CD4-positive, CD25-positive, alpha-beta regulatory T cell (primary cell): ENCODE measurements around the gene NACC1. TPM values are rescaled to one million over a fixed set of nuclear protein-coding genes. Genes with fewer than 3 reads are reported as not detected.

Experiments used
- ATAC-seq, 2 donors: fragments of 150-1000 bp; cut with Tn5 transposase; one replicate each; pipeline ENCODE4 v1.10.0; 2021; ENCODE audit warnings: low read depth in 2 of 2, moderate number of reproducible peaks in 2 of 2, moderate library complexity in 1 of 2
- DNase-seq, 3 donors: peaks; one replicate each; pipeline versions ENCODE4 v3.0.0 to v3.0.0-alpha.2; 2012 to 2022; ENCODE audit warnings: mixed read lengths in 1 of 3
- H3K27ac ChIP-seq: one replicate; pipeline ENCODE4 v1.7.0; 2013; ENCODE audit warnings: mild to moderate bottlenecking, low read length; ENCODE audit not compliant: insufficient read depth, poor library complexity, severe bottlenecking
- H3K27me3 ChIP-seq: one replicate; pipeline ENCODE4 v1.7.0; 2013; ENCODE audit warnings: low read length; ENCODE audit not compliant: control insufficient read depth, insufficient read depth
- H3K36me3 ChIP-seq: one replicate; pipeline ENCODE4 v1.7.0; 2013; ENCODE audit warnings: mild to moderate bottlenecking, low read length, moderate library complexity; ENCODE audit not compliant: control insufficient read depth, insufficient read depth
- H3K4me1 ChIP-seq: 2 replicates; pipeline ENCODE4 v1.7.0; 2013; ENCODE audit warnings: mild to moderate bottlenecking, low read length; ENCODE audit not compliant: insufficient read depth, control insufficient read depth, poor library complexity, severe bottlenecking
- H3K4me3 ChIP-seq: one replicate; pipeline ENCODE4 v1.7.0; 2013; ENCODE audit warnings: low read depth, mild to moderate bottlenecking, low read length, moderate library complexity
- H3K9me3 ChIP-seq, 2 experiments: 1 replicate in 1 of 2; 2 replicates in 1 of 2; pipeline ENCODE4 v1.7.0; 2013; ENCODE audit warnings: low read length in 2 of 2, mild to moderate bottlenecking in 1 of 2, moderate library complexity in 1 of 2; ENCODE audit not compliant: control insufficient read depth in 2 of 2
- H3K27ac Mint-ChIP-seq, 3 donors: one replicate each; pipeline ENCODE4 v1.8.0; 2020 to 2022; ENCODE audit warnings: mild to moderate bottlenecking in 3 of 3, mixed read lengths in 3 of 3, moderate library complexity in 2 of 3
- H3K27me3 Mint-ChIP-seq: one replicate; pipeline ENCODE4 v1.8.0; 2022; ENCODE audit warnings: mild to moderate bottlenecking, mixed read lengths
- H3K36me3 Mint-ChIP-seq: one replicate; pipeline ENCODE4 v1.8.0; 2020; ENCODE audit warnings: mixed read lengths
- H3K4me1 Mint-ChIP-seq, 4 donors: one replicate each; pipeline ENCODE4 v1.8.0; 2020 to 2022; ENCODE audit warnings: mixed read lengths in 4 of 4, mild to moderate bottlenecking in 1 of 4
- H3K4me3 Mint-ChIP-seq, 4 donors: one replicate each; pipeline ENCODE4 v1.8.0; 2020 to 2022; ENCODE audit warnings: mild to moderate bottlenecking in 4 of 4, mixed read lengths in 4 of 4, moderate library complexity in 3 of 4
- H3K9me3 Mint-ChIP-seq, 7 donors: one replicate each; pipeline ENCODE4 v1.8.0; 2020 to 2022; ENCODE audit warnings: mixed read lengths in 7 of 7, mild to moderate bottlenecking in 3 of 7, moderate library complexity in 2 of 7
- polyA plus RNA-seq, 4 donors: library from polyadenylated mRNA; unstranded; fragments of 300-500 nt; fragmentation: Illumina TruSeq; gene quantifications; one replicate each; pipeline ENCODE4 v1.2.3, GENCODE V29; 2021
- total RNA-seq: library from RNA; stranded (reverse); gene quantifications from one replicate; pipeline ENCODE4 v1.2.3, GENCODE V29; 2022

The NACC1 gene
- total and polyA plus RNA-seq, 5 donors from 2014 or later: 0.71 to 25.4 (median 1.4) TPM

- Histone ChIP-seq H3K9me3 (no peaks in the 10 kb centered on the region), H3K27ac (no peak overlapping the region), H3K36me3 (no peaks in the 10 kb centered on the region), H3K4me1 (peaks cover 19% of the 10 kb centered on the region), H3K4me3 (no peak overlapping the region), H3K27me3 (no peaks in the 10 kb centered on the region)
- no peak for ATAC-seq
- peaks cover 0 to 13% (median 8%) of the 10 kb centered on the region in 4 donors for H3K4me1 Mint-ChIP-seq
- peaks cover 0 to 2% (median 0%) of the 10 kb centered on the region in 7 donors for H3K9me3 Mint-ChIP-seq
- no peak overlapping the region for H3K27ac Mint-ChIP-seq
- no peaks in the 10 kb centered on the region for H3K36me3 Mint-ChIP-seq
- no peak overlapping the region for H3K4me3 Mint-ChIP-seq
- no peak for DNase-seq
- H3K27me3 Mint-ChIP-seq: peaks cover 9% of the 10 kb centered on the region
Measured at GRCh38 chr19:13090511-13091231, 27.4 kb upstream of the NACC1 start.

GRCh38 chr19:13091400-13092157 is 26.5 kb upstream of the NACC1 start:
- peak overlapping the region in 1 of 3 donors; percentile 66 for H3K27ac Mint-ChIP-seq
- Histone ChIP-seq H3K27ac (no peak overlapping the region), H3K4me3 (no peak overlapping the region), H3K27me3 (no peaks in the 10 kb centered on the region), H3K4me1 (peaks cover 28% of the 10 kb centered on the region), H3K9me3 (no peaks in the 10 kb centered on the region), H3K36me3 (no peaks in the 10 kb centered on the region)
- ATAC-seq (no peak), DNase-seq (no peak)
- peaks cover 0 to 19% (median 13%) of the 10 kb centered on the region in 4 donors for H3K4me1 Mint-ChIP-seq
- H3K4me3 Mint-ChIP-seq: peak overlapping the region in 1 of 4 donors; percentile 38
- H3K36me3 Mint-ChIP-seq: no peaks in the 10 kb centered on the region
- peaks cover 12% of the 10 kb centered on the region for H3K27me3 Mint-ChIP-seq
- peaks cover 0 to 2% (median 0%) of the 10 kb centered on the region in 7 donors for H3K9me3 Mint-ChIP-seq

- Histone ChIP-seq H3K4me1 (peaks cover 34% of the 10 kb centered on the region), H3K27ac (no peak overlapping the region), H3K4me3 (no peak overlapping the region), H3K9me3 (no peaks in the 10 kb centered on the region), H3K27me3 (no peaks in the 10 kb centered on the region), H3K36me3 (no peaks in the 10 kb centered on the region)
- H3K27ac Mint-ChIP-seq: no peak overlapping the region
- no peaks in the 10 kb centered on the region for H3K36me3 Mint-ChIP-seq
- no peak for DNase-seq
- peaks cover 15% of the 10 kb centered on the region for H3K27me3 Mint-ChIP-seq
- H3K4me3 Mint-ChIP-seq: no peak overlapping the region
- ATAC-seq: no peak
- peaks cover 3 to 24% (median 16%) of the 10 kb centered on the region in 4 donors for H3K4me1 Mint-ChIP-seq
- H3K9me3 Mint-ChIP-seq: peaks cover 0 to 2% (median 0%) of the 10 kb centered on the region in 7 donors
Measured at GRCh38 chr19:13092158-13092543, 25.9 kb upstream of the NACC1 start.

GRCh38 chr19:13092606-13093235 is 25.3 kb upstream of the NACC1 start:
- no peaks in the 10 kb centered on the region for H3K36me3 Mint-ChIP-seq
- Histone ChIP-seq H3K4me1 (peaks cover 39% of the 10 kb centered on the region), H3K9me3 (no peaks in the 10 kb centered on the region), H3K4me3 (no peak overlapping the region), H3K27me3 (no peaks in the 10 kb centered on the region), H3K27ac (no peak overlapping the region), H3K36me3 (no peaks in the 10 kb centered on the region)
- H3K4me3 Mint-ChIP-seq: no peak overlapping the region
- H3K4me1 Mint-ChIP-seq: peaks cover 5 to 26% (median 17%) of the 10 kb centered on the region in 4 donors
- H3K9me3 Mint-ChIP-seq: peaks cover 0 to 2% (median 0%) of the 10 kb centered on the region in 7 donors
- DNase-seq (no peak), ATAC-seq (no peak)
- no peak overlapping the region for H3K27ac Mint-ChIP-seq
- H3K27me3 Mint-ChIP-seq: peaks cover 17% of the 10 kb centered on the region

- peak; percentile 68 to 71 for ATAC-seq
- no peak overlapping the region for H3K4me3 ChIP-seq
- Mint-ChIP-seq H3K9me3 (peaks cover 0 to 2% (median 0%) of the 10 kb centered on the region in 7 donors), H3K4me3 (peak overlapping the region; percentile 44 to 77 (median 65)), H3K4me1 (peaks cover 5 to 32% (median 20%) of the 10 kb centered on the region in 4 donors), H3K27ac (peak overlapping the region in 2 of 3 donors; percentile 44 to 83), H3K36me3 (no peaks in the 10 kb centered on the region), H3K27me3 (peaks cover 24% of the 10 kb centered on the region)
- no peaks in the 10 kb centered on the region for H3K9me3 ChIP-seq
- H3K27ac ChIP-seq: no peak overlapping the region
- H3K36me3 ChIP-seq: no peaks in the 10 kb centered on the region
- no peaks in the 10 kb centered on the region for H3K27me3 ChIP-seq
- peak; percentile 67 to 86 (median 80) for DNase-seq
- H3K4me1 ChIP-seq: peaks cover 48% of the 10 kb centered on the region
Measured at GRCh38 chr19:13093407-13094105, 24.5 kb upstream of the NACC1 start.

GRCh38 chr19:13094106-13094504 is 24.0 kb upstream of the NACC1 start:
- Histone ChIP-seq H3K4me3 (no peak overlapping the region), H3K4me1 (peaks cover 53% of the 10 kb centered on the region), H3K9me3 (no peaks in the 10 kb centered on the region), H3K36me3 (no peaks in the 10 kb centered on the region), H3K27ac (no peak overlapping the region), H3K27me3 (no peaks in the 10 kb centered on the region)
- Mint-ChIP-seq H3K9me3 (peaks cover 0 to 2% (median 0%) of the 10 kb centered on the region in 7 donors), H3K27me3 (peaks cover 24% of the 10 kb centered on the region), H3K27ac (peak overlapping the region in 2 of 3 donors; percentile 44 to 83), H3K4me3 (peak overlapping the region; percentile 44 to 77 (median 65)), H3K4me1 (peaks cover 5 to 35% (median 20%) of the 10 kb centered on the region in 4 donors), H3K36me3 (no peaks in the 10 kb centered on the region)
- ATAC-seq (no peak), DNase-seq (no peak)

GRCh38 chr19:13094771-13095392 is 23.2 kb upstream of the NACC1 start:
- Mint-ChIP-seq H3K36me3 (peaks cover under 1% of the 10 kb centered on the region), H3K27ac (peak overlapping the region in 2 of 3 donors; percentile 24 to 67), H3K4me1 (peaks cover 5 to 41% (median 24%) of the 10 kb centered on the region in 4 donors), H3K4me3 (peak overlapping the region; percentile 51 to 80 (median 71)), H3K27me3 (peaks cover 24% of the 10 kb centered on the region), H3K9me3 (peaks cover 0 to 2% (median 0%) of the 10 kb centered on the region in 7 donors)
- DNase-seq (peak in 1 of 3 donors; percentile 19), ATAC-seq (no peak)
- peaks cover 61% of the 10 kb centered on the region for H3K4me1 ChIP-seq
- no peaks in the 10 kb centered on the region for H3K36me3 ChIP-seq
- H3K4me3 ChIP-seq: no peak overlapping the region
- peak overlapping the region; percentile 23 for H3K27ac ChIP-seq
- no peaks in the 10 kb centered on the region for H3K9me3 ChIP-seq
- no peaks in the 10 kb centered on the region for H3K27me3 ChIP-seq
